H9 (cell line): ENCODE measurements around the gene C10orf71. TPM values are rescaled to one million over a fixed set of nuclear protein-coding genes. Genes with fewer than 3 reads are reported as not detected.

Source experiments
- DNase-seq: peaks from one replicate; pipeline ENCODE4 v3.0.0-alpha.2; 2017
- H2AFZ ChIP-seq: one replicate; pipeline ENCODE4 v1.6.1; 2013; ENCODE audit warnings: mild to moderate bottlenecking, low read length, control low read depth, moderate library complexity
- H2AK5ac ChIP-seq: 2 replicates; pipeline ENCODE4 v1.6.1; 2013; ENCODE audit warnings: low read length, control low read depth, mixed read lengths; ENCODE audit not compliant: insufficient read length
- H2BK120ac ChIP-seq: one replicate; pipeline ENCODE4 v1.6.1; 2013; ENCODE audit warnings: low read depth, mild to moderate bottlenecking, low read length, control low read depth, inconsistent platforms; ENCODE audit not compliant: poor library complexity, severe bottlenecking
- H2BK12ac ChIP-seq: 2 replicates; pipeline ENCODE4 v1.6.1; 2013; ENCODE audit warnings: low read length, control low read depth, mixed read lengths, low read depth; ENCODE audit not compliant: insufficient read length
- H2BK15ac ChIP-seq: 2 replicates; pipeline ENCODE4 v1.6.1; 2013; ENCODE audit warnings: low read depth, low read length, control low read depth
- H2BK20ac ChIP-seq: one replicate; pipeline ENCODE4 v1.6.1; 2013; ENCODE audit warnings: low read depth, mild to moderate bottlenecking, low read length, control low read depth, inconsistent platforms; ENCODE audit not compliant: poor library complexity, severe bottlenecking
- H2BK5ac ChIP-seq: 2 replicates; pipeline ENCODE4 v1.6.1; 2013; ENCODE audit warnings: low read length, control low read depth, mixed read lengths; ENCODE audit not compliant: insufficient read length
- H3K14ac ChIP-seq: 2 replicates; pipeline ENCODE4 v1.6.1; 2013; ENCODE audit warnings: low read length, control low read depth; ENCODE audit not compliant: insufficient read depth
- H3K18ac ChIP-seq: 2 replicates; pipeline ENCODE4 v1.6.1; 2013; ENCODE audit warnings: low read depth, mild to moderate bottlenecking, mixed read lengths, low read length, control low read depth; ENCODE audit not compliant: insufficient read length
- H3K23ac ChIP-seq: 2 replicates; pipeline ENCODE4 v1.6.1; 2013; ENCODE audit warnings: low read length, control low read depth, mixed read lengths, low read depth; ENCODE audit not compliant: insufficient read length
- H3K23me2 ChIP-seq: 2 replicates; pipeline ENCODE4 v1.6.1; 2013; ENCODE audit warnings: low read depth, mild to moderate bottlenecking, mixed read lengths, low read length, control low read depth; ENCODE audit not compliant: insufficient read length, poor library complexity, severe bottlenecking
- H3K27ac ChIP-seq: 2 replicates; pipeline ENCODE4 v1.5.1; 2013; ENCODE audit warnings: low read length, control low read depth, mixed read lengths, low read depth; ENCODE audit not compliant: insufficient read length
- H3K27me3 ChIP-seq: 2 replicates; pipeline ENCODE4 v1.6.1; 2013; ENCODE audit warnings: low read length, control low read depth, inconsistent platforms; ENCODE audit not compliant: insufficient read depth
- H3K4ac ChIP-seq: 2 replicates; pipeline ENCODE4 v1.6.1; 2013; ENCODE audit warnings: low read depth, mild to moderate bottlenecking, control low read depth, inconsistent platforms, low read length, moderate library complexity
- H3K4me1 ChIP-seq: 2 replicates; pipeline ENCODE4 v1.6.1; 2013; ENCODE audit warnings: low read length, control low read depth, inconsistent platforms; ENCODE audit not compliant: insufficient read depth
- H3K4me2 ChIP-seq: 2 replicates; pipeline ENCODE4 v1.6.1; 2013; ENCODE audit warnings: low read length, control low read depth, mixed read lengths; ENCODE audit not compliant: insufficient read length, insufficient read depth
- H3K56ac ChIP-seq: 2 replicates; pipeline ENCODE4 v1.6.1; 2013; ENCODE audit warnings: low read depth, mild to moderate bottlenecking, mixed read lengths, low read length, control low read depth; ENCODE audit not compliant: insufficient read length
- H3K79me1 ChIP-seq: 2 replicates; pipeline ENCODE4 v1.6.1; 2013; ENCODE audit warnings: low read depth, mild to moderate bottlenecking, moderate library complexity, low read length, control low read depth, inconsistent platforms; ENCODE audit not compliant: insufficient read depth, poor library complexity, severe bottlenecking
- H3K79me2 ChIP-seq: 2 replicates; pipeline ENCODE4 v1.6.1; 2013; ENCODE audit warnings: low read length, control low read depth, inconsistent platforms; ENCODE audit not compliant: insufficient read depth
- H3K9ac ChIP-seq: 2 replicates; pipeline ENCODE4 v1.6.1; 2013; ENCODE audit warnings: low read length, control low read depth, mixed read lengths; ENCODE audit not compliant: insufficient read length; ENCODE audit errors: extremely low read depth
- H3K9me3 ChIP-seq: one replicate; pipeline ENCODE4 v1.6.1; 2013; ENCODE audit warnings: low read depth, low read length, inconsistent platforms; ENCODE audit not compliant: control insufficient read depth
- H3T11ph ChIP-seq: one replicate; pipeline ENCODE4 v1.6.1; 2013; ENCODE audit warnings: mild to moderate bottlenecking, low read length, control low read depth, inconsistent platforms
- H4K20me1 ChIP-seq: one replicate; pipeline ENCODE4 v1.6.1; 2013; ENCODE audit not compliant: control insufficient read depth, insufficient read length, insufficient read depth
- H4K5ac ChIP-seq: 2 replicates; pipeline ENCODE4 v1.6.1; 2013; ENCODE audit warnings: low read depth, mild to moderate bottlenecking, mixed read lengths, low read length, control low read depth; ENCODE audit not compliant: insufficient read length
- H4K8ac ChIP-seq: replicated peaks from 2 replicates; pipeline ENCODE4 v1.6.1; 2013; ENCODE audit warnings: low read length, control low read depth, mixed read lengths, low read depth; ENCODE audit not compliant: insufficient read length
- H4K91ac ChIP-seq: 2 replicates; pipeline ENCODE4 v1.6.1; 2013; ENCODE audit warnings: low read depth, mild to moderate bottlenecking, moderate library complexity, mixed read lengths, low read length, control low read depth; ENCODE audit not compliant: insufficient read length
- H3K27ac Mint-ChIP-seq, 3 experiments: 2 replicates in 2 of 3; 3 replicates in 1 of 3; pipeline ENCODE4 v1.8.0; 2020 to 2021; ENCODE audit warnings: mixed read lengths in 3 of 3, mild to moderate bottlenecking in 1 of 3, moderate library complexity in 1 of 3
- H3K27me3 Mint-ChIP-seq: 2 replicates; pipeline ENCODE4 v1.8.0; 2021; ENCODE audit warnings: low read depth, mild to moderate bottlenecking, moderate library complexity, mixed read lengths
- H3K36me3 Mint-ChIP-seq, 3 experiments: 2 replicates in 2 of 3; 3 replicates in 1 of 3; pipeline ENCODE4 v1.8.0; 2020 to 2021; ENCODE audit warnings: low read depth in 3 of 3, mixed read lengths in 3 of 3; ENCODE audit not compliant: insufficient read depth in 1 of 3
- H3K4me1 Mint-ChIP-seq, 2 experiments: 2 replicates each; pipeline ENCODE4 v1.8.0; 2020; ENCODE audit warnings: mixed read lengths in 2 of 2
- H3K4me3 Mint-ChIP-seq, 2 experiments: 2 replicates in 1 of 2; 3 replicates in 1 of 2; pipeline ENCODE4 v1.8.0; 2020 to 2021; ENCODE audit warnings: mild to moderate bottlenecking in 2 of 2, mixed read lengths in 2 of 2, moderate library complexity in 1 of 2
- H3K9me3 Mint-ChIP-seq, 2 experiments: 2 replicates in 1 of 2; 3 replicates in 1 of 2; pipeline ENCODE4 v1.8.0; 2020; ENCODE audit warnings: mild to moderate bottlenecking in 2 of 2, mixed read lengths in 2 of 2, moderate library complexity in 1 of 2
- WGBS: extraction: QIAGEN DNeasy Blood & Tissue Kit; methylation state at CpG from one replicate; pipeline ENCODE4 v1.1.7; 2013; ENCODE audit warnings: missing lambda C conversion rate, low lambda C conversion rate, mixed read lengths; ENCODE audit not compliant: insufficient read length; ENCODE audit errors: extremely low coverage; 5-methylcytosine and 5-hydroxymethylcytosine counted together
- total RNA-seq: library from RNA; stranded (reverse); gene quantifications from 2 replicates; pipeline ENCODE4 v1.2.1, GENCODE V29; 2021
- TF ChIP-seq, protein P1 (sequence below): fragments of 200-600 bp; sonication (generic); conservative IDR thresholded peaks from 3 replicates; pipeline ENCODE4 v1.8.0; 2021; ENCODE audit warnings: antibody characterized with exemption, mild to moderate bottlenecking

The C10orf71 gene
- total RNA-seq, 1 experiment from 2014 or later = not detected

DNA sequence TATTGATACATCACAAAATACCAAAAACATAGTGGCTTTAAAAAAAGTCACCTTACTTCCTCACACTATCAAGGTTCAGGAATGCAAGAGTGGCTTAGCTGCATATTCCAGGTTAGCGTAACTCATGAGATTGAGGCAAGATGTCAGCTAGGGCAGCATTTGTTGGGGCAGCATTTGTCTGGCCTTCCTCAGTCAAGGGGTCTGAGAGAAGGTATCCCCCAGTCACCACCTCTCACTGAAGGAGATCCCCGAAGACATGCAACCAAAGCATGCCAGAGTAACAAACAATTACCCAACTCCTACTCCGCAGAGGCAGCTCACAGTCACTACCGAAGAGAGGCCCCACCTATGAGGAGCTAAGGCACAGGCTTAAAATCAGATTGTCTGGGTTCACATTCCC, 48.4 kb downstream of the C10orf71 start:
- no peaks in the 10 kb centered on the region; a peak in 1 of 5 replicates for H3K9me3 Mint-ChIP-seq
- Histone ChIP-seq H3K14ac (no peak overlapping the region), H4K8ac (no peak overlapping the region), H2AK5ac (no peak overlapping the region), H2BK120ac (no peak overlapping the region), H2AFZ (no peak overlapping the region), H3K4me2 (no peak overlapping the region), H3K9me3 (no peaks in the 10 kb centered on the region), H3K27ac (no peak overlapping the region), H3K4ac (no peak overlapping the region), H3K79me1 (no peaks in the 10 kb centered on the region), H3K27me3 (no peaks in the 10 kb centered on the region), H3K23ac (no peak overlapping the region), H4K5ac (no peak overlapping the region), H3K4me1 (no peaks in the 10 kb centered on the region), H3K23me2 (no peaks in the 10 kb centered on the region), H2BK15ac (no peak overlapping the region), H3K56ac (no peak overlapping the region), H2BK20ac (no peak overlapping the region), H4K20me1 (no peaks in the 10 kb centered on the region), H3K18ac (no peak overlapping the region), H3K79me2 (no peaks in the 10 kb centered on the region), H2BK5ac (no peak overlapping the region), H2BK12ac (no peak overlapping the region), H3K9ac (no peak overlapping the region), H3T11ph (no peak overlapping the region), H4K91ac (no peak overlapping the region)
- H3K27ac Mint-ChIP-seq = no peak overlapping the region; a peak in 1 of 7 replicates
- TF ChIP-seq, protein P1, sequence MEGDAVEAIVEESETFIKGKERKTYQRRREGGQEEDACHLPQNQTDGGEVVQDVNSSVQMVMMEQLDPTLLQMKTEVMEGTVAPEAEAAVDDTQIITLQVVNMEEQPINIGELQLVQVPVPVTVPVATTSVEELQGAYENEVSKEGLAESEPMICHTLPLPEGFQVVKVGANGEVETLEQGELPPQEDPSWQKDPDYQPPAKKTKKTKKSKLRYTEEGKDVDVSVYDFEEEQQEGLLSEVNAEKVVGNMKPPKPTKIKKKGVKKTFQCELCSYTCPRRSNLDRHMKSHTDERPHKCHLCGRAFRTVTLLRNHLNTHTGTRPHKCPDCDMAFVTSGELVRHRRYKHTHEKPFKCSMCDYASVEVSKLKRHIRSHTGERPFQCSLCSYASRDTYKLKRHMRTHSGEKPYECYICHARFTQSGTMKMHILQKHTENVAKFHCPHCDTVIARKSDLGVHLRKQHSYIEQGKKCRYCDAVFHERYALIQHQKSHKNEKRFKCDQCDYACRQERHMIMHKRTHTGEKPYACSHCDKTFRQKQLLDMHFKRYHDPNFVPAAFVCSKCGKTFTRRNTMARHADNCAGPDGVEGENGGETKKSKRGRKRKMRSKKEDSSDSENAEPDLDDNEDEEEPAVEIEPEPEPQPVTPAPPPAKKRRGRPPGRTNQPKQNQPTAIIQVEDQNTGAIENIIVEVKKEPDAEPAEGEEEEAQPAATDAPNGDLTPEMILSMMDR = no peak
- peaks cover 2% of the 10 kb centered on the region for H3K27me3 Mint-ChIP-seq
- H3K4me1 Mint-ChIP-seq = no peaks in the 10 kb centered on the region
- DNase-seq = no peak
- no peak overlapping the region for H3K4me3 Mint-ChIP-seq
- H3K36me3 Mint-ChIP-seq = no peaks in the 10 kb centered on the region; a peak in 2 of 7 replicates
- no CpG with 5 or more reads among the region's 4 CpGs for WGBS
